ENCODE data around the gene MSANTD2. TPM values are rescaled to one million over a fixed set of nuclear protein-coding genes. Genes with fewer than 3 reads are reported as not detected.
A peak's percentile ranks its signal among the peaks of the same experiment; 100 is the strongest.

The MSANTD2 gene
- total and polyA plus RNA-seq, 2 experiments from 2014 or later, result 18.7 to 34.4 TPM

- no peak for ATAC-seq
- no peaks in the 10 kb centered on the region for H3K9me2 ChIP-seq (ENCODE audit: insufficient read depth)
- no peak for DNase-seq (ENCODE audit: low spot score)
- Mint-ChIP-seq H3K27me3 (ENCODE audit: insufficient read depth, low read depth, poor library complexity) (peaks cover 10% of the 10 kb centered on the region), H3K36me3 (ENCODE audit: low read depth) (peaks cover 11% of the 10 kb centered on the region; the same call in 2 of the 3 replicates), H3K4me3 (peak overlapping the region; percentile 83), H3K27ac (peak overlapping the region; percentile 89), H3K4me1 (peaks cover 25% of the 10 kb centered on the region), H3K9me3 (peaks cover 3% of the 10 kb centered on the region; the same call in 2 of the 3 replicates)
- peaks cover 13% of the 10 kb centered on the region; the same call in 1 of the 2 replicates for H4K20me1 ChIP-seq (replicated peaks; ENCODE audit: insufficient read depth)
- no peaks in the 10 kb centered on the region for H3K36me3 ChIP-seq (ENCODE audit: insufficient read depth)
- H3K27me3 ChIP-seq (ENCODE audit: insufficient read depth), result no peaks in the 10 kb centered on the region
- H2AFZ ChIP-seq, result no peak overlapping the region
- H3K27ac ChIP-seq (ENCODE audit: low read depth), result peak overlapping the region; percentile 92
- H3K4me2 ChIP-seq, result peak overlapping the region; percentile 90
- no peaks in the 10 kb centered on the region for H3F3A ChIP-seq (replicated peaks; ENCODE audit: low read depth)
- TF ChIP-seq CREB1 (CRISPR knock-in tag; IDR thresholded peaks at IDR 0.05; ENCODE audit: low read depth) (no peak), CTCF (conservative IDR thresholded peaks at IDR 0.05; ENCODE audit: low read depth in 2 of 2) (no peak), ZNF462 (CRISPR knock-in tag; IDR thresholded peaks at IDR 0.05) (no peak), NANOG (IDR thresholded peaks at IDR 0.05; ENCODE audit: borderline replicate concordance) (no peak), EZH2phosphoT487 (IDR thresholded peaks at IDR 0.05; ENCODE audit: unreplicated experiment) (no peak), REST (IDR thresholded peaks at IDR 0.05; ENCODE audit: unreplicated experiment) (no peak), ZNF114 (CRISPR knock-in tag; IDR thresholded peaks at IDR 0.05) (no peak), JUNB (IDR thresholded peaks at IDR 0.05; ENCODE audit: unreplicated experiment) (no peak), STAT1 (IDR thresholded peaks at IDR 0.05; ENCODE audit: unreplicated experiment) (no peak), EZH2 (IDR thresholded peaks at IDR 0.05; ENCODE audit: low read depth, unreplicated experiment) (no peak), POLR2AphosphoS5 (IDR thresholded peaks at IDR 0.05; ENCODE audit: low read depth) (no peak), ZNF331 (CRISPR knock-in tag; IDR thresholded peaks at IDR 0.05; ENCODE audit: low read depth) (no peak), ETS1 (IDR thresholded peaks at IDR 0.05) (no peak)
- H3K4me3 ChIP-seq, result peak overlapping the region; percentile 94
- peaks cover 37% of the 10 kb centered on the region for H3K79me2 ChIP-seq (replicated peaks; ENCODE audit: insufficient read depth)
- H3K4me1 ChIP-seq (ENCODE audit: insufficient read depth), result peaks cover 29% of the 10 kb centered on the region
Measured at GRCh38 chr11:124801014-124801413, 808 bp upstream of the MSANTD2 start.
